Endothelial cell of coronary artery (primary cell): ENCODE results near the gene SNUPN. TPM values are rescaled to one million over a fixed set of nuclear protein-coding genes. Genes with fewer than 3 reads are reported as not detected.

Experiments used
- total RNA-seq: library from RNA; depleted of rRNA; stranded (reverse); fragments of >200 nt; gene quantifications from 2 replicates; pipeline ENCODE4 v1.2.3, GENCODE V29; 2014

Gene SNUPN
- total RNA-seq, result 19.7 and 20.6 TPM in 2 replicates

DNA sequence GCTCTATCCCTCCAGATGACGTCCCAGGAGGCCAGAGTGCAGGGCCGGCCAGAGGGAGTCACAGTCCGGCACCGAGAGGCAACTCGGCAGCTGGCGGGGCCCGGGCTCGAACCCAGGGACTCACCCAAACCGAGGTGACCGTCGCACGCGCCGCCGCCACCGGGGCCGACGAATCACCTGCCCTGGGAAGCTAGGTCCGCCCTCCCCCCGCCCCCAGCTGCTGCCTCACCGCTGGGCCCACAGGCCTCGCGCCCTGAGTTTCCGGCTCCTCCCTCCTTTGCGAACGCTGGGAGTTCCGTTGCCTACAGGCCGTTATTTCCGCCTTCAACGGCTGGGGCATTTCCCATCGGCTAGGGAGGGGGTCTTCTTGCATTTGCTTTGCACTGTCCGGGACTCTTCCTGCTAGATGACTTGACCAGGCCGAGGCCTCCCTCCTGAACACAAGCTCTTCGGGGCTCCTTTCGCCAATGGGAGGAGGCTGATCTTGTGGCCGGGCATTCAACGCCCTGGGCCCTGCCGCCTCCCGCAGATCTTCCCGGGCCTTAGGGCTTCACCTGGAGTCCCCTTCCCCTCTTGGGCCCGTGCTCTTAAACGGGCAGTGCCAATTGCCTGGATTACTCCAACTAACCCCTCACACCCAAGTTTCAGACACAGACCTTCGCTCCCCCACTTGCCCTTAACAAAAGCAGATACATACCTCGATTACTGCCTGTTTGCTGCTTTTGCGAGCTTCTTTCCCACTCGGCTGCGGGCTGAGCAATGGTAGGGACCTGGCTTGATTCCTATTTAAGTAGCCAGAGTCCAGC, at the start of gene SNUPN:
Gene SNUPN, minus strand, starts transcription at position 184 of the 806 bp plus-strand sequence. CDS start 4,674 bp downstream, outside the sequence.

DNA sequence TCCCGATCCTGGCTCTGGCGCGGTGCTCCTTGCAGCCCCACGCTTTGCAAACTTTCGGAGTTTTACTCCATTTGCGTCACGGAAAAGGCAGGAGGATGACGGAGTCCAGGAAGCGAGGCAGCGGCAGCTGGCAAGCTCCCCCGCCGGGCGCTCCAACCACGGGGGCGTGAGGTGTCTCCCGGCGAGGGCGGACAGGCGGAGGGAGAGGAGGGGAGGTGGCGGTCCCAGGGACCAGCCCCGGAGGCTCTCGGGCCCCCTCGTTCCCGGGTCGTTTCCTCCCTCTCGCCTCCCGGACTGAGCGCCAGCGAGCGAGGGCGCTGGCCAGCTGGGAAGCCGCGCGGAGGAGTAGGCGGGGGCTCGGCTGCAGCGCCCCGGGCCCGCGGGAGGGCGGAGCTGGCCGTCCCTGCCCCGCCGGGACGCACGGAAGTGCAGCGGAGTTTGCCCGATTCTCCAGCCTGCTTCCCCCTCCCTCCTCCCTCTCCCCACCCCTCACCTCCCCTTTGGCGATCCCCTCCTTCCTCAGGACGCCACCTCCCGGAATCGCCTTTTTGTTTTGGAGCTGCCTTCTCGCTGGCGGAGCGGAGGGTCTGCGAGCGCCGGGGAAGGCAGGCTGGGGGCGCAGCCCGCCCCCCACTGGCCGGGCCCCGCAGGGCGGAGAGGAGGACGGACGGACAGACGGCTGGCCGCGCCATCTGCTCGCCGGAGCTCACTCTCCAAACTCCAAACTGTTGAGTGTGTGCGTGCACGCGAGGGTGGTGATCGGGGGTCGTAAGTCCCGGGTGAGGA, 22.0 kb upstream of the SNUPN start, which contains the start of gene SNX33:
Gene SNX33, plus strand, starts transcription at position 543 of the 786 bp plus-strand sequence. CDS start 1,191 bp downstream, outside the sequence.

DNA sequence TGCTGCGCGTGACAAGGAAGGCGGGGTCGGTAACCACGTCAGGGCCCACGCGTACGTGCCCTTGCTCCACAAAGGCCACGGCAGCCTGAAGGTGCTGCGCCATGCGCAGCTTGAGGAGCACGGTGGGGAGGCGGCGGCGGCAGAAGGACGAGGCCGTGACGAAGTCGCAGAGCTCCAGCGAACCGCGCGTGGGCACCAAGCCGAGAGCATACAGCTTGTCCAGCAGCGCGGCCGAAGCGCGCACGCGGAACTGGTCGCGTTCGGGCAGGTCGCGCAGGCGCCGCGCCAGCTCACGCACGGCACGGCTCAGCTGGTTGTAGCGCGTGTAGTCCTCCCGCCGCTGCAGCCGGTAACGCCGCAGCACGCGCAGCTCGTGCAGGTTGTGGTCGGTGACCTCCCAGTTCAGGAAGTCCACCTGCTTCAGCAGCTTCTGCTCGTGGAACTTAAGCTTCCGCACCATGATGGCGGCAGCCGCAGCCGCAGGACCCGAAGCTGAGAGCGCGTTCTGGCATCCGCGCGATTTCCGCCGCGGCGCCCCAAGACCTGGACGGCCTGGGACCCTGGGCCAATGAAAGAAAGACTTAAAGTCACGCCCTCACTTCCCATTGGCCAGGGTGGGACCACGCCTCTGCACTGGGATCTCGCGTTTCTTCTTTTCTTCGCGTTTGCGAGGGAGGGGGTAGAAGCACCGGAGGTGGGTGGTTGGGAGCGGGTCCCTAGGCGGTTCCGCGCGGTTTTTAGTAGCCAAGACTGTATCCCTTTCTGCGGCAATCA, 14.4 kb upstream of the SNUPN start, which contains the start of gene IMP3:
Gene IMP3, minus strand, starts transcription at position 516 of the 774 bp plus-strand sequence. Its CDS starts 56 bp downstream, at position 460.

DNA sequence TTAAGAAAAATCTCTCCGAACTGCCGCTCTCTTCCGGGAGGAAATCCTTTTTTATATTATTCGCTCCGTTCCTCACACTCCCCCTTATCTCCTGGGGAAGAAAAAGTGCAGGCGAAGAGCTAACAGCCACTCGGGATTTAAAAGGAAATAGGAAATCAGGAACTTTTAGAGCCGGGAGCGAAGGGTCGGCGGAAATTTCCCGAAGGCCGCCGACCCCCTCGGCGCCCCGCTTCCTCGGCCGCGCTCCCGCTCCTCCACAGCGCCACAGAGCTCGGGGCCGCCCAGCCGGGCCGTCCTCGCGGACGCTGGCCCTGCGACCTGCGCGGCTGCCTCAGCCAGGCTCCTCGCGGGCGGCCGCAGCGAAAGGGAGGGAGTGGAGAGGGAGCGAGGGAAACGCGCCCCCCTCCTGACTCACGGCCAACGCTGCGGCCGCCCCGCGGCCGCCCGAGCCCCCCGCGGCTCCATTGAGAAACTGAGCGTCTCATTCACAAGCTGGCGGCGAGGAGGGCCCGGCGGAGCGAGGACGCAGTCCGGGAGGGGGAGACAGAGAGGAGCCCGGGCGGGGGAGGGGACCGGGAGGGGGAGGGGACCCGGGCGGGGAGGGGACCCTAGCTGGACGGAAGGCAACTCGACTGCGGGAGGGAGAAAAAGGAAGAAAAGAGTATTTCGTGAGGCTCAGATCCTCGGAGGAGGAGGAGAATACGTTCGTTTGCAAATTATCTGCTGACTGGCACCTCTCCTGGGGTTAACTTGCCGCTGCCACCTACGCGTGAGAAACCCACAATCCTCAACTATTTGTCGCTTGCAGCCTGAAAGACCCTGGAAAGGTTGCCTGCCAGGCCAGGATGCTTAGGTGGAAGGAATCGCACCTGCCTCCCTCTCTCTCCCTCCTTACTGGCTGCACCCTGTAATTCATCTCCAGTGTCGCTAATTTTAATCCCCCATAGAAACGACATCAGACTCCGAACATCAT, 46.3 kb downstream of the SNUPN start, which contains the start of gene PTPN9:
Gene PTPN9, minus strand, starts transcription at position 368 of the 973 bp plus-strand sequence. CDS start 539 bp downstream, outside the sequence.

Other genes with a start within 250 kb of the SNUPN start
- 22.5 and 27.9 TPM in 2 replicates for gene SIN3A, start 174.0 kb downstream of the SNUPN start, total RNA-seq
- gene PTPN9, start 46.4 kb downstream of the SNUPN start, total RNA-seq, result 20.0 and 21.3 TPM in 2 replicates
- 65.3 and 75.2 TPM in 2 replicates for gene IMP3, start 14.5 kb upstream of the SNUPN start, total RNA-seq
- 5.8 and 17.6 TPM in 2 replicates for gene SNX33, start 22.2 kb upstream of the SNUPN start, total RNA-seq
- under 0.01 and 8.9 TPM in 2 replicates for gene CSPG4, start 87.1 kb upstream of the SNUPN start, total RNA-seq
- 38.6 and 50.1 TPM in 2 replicates for gene UBE2Q2, start 217.7 kb upstream of the SNUPN start, total RNA-seq